ENCODE results near the gene LTBP4.

LTBP4 gene

DNA sequence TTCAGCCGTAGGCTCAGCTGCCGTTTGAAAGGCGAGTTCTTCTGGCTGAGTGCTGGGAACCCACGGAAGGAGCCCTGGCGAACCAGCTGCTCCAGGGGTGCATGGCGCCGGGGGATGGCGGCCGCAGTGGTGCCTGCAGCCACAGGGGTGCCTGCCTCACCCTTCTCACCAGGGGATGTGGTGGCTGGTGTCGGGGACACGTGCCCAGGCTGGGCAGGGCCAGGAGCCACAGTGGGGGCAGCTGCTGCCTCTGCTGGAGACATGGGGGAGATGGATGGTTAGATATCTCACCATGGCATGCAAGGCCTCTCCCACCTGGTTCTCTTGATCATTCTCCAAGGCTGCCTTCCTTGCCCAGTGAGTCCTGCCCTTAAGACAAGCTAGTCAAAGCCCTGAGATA is 72.2 kb downstream of the LTBP4 start:
- in situ Hi-C loops (cut with MboI; ENCODE audit: low pct_unique_long_range_greater_than_20kb, low sequenced_read_pairs), result loop anchor here (25.0 kb wide), 1 partner anchor 239 kb away; no protein-coding TSS in a partner anchor
- no peak for DNase-seq

DNA sequence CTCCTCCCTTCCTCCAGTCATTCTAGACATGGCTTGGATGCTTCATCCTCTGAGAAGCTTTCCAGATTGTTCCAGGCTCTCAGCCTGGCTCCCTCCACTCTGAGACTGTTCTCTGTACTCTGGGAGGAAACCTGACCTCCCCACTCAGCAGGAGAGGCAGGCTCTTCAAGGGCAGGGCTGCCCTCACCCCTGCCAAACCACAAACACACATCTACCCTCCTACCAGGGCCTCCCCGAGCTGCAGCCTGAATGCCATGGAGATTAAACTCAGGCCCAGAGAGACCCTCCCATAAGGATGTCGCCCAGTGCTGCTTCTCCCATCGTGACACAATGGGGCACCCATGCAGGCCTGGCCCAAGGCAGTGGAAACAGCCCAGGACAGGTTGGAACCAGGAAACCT is 73.1 kb downstream of the LTBP4 start:
- in situ Hi-C loops (cut with MboI; ENCODE audit: low pct_unique_long_range_greater_than_20kb, low sequenced_read_pairs), result loop anchor here (25.0 kb wide), 1 partner anchor 238 kb away; no protein-coding TSS in a partner anchor
- DNase-seq, result no peak

DNA sequence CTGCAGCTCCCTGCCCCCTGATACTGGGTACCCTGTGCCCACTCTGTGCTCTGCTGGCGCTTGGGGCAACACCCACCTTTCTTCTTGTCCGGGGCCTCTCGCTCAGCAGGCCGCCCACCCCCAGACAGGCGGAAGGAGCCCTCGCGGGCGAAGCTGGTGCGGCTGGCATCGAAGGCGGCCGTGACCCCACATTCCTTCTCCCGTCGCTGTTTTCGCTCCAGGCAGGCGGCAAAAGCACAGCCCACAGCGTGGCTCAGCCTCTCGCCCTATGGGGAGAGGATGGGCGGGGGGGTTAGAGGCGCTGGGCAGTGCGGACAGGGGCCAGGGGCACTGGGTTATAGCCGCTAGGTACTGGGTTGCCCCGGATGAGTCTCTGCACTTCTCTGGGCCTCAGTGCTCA is 76.0 kb downstream of the LTBP4 start:
- DNase-seq, result no peak
- in situ Hi-C loops (cut with MboI; ENCODE audit: low pct_unique_long_range_greater_than_20kb, low sequenced_read_pairs), result loop anchor here (25.0 kb wide), 1 partner anchor 460 kb away; no protein-coding TSS in a partner anchor

Data from KBM-7 (cell line).